Spleen (tissue), 7 donors: ENCODE data around the gene SLC45A1.

Experiments used
- CTCF ChIP-seq, 11 experiments: fragments of 200-600 bp in 7 of 11; fragments of 450-650 bp in 4 of 11; sonication (generic) in 4 of 11; IDR thresholded peaks in 8 of 11; conservative IDR thresholded peaks in 3 of 11; 1 replicate in 7 of 11; 2 replicates in 4 of 11; pipeline versions ENCODE4 v1.4.0 to v1.8.0; 2016 to 2021; ENCODE audit warnings: antibody characterized with exemption in 11 of 11, inconsistent platforms in 4 of 11, mild to moderate bottlenecking in 1 of 11
- POLR2A ChIP-seq, 3 donors: fragments of 450-650 bp; IDR thresholded peaks; one replicate each; pipeline ENCODE4 v1.5.1; 2017; ENCODE audit warnings: antibody characterized with exemption in 3 of 3, mild to moderate bottlenecking in 1 of 3
- donor health status: DM: no; HTN: no; CAD: no; lungs with moderate emphysema.
- donor health status: DM: no; HTN: no; CAD: no.
- donor health status: DM: no; HTN: no; CAD: no.

GRCh38 chr1:8276932-8277331 lies 41.0 kb upstream of the SLC45A1 start:
- no peak for TF ChIP-seq POLR2A (IDR thresholded peaks at IDR 0.05)
- no peak for TF ChIP-seq CTCF (IDR thresholded peaks at IDR 0.05 in 8 of 11, conservative IDR thresholded peaks at IDR 0.05 in 3 of 11)
